Ishikawa (cell line): ENCODE results near the gene SLC25A27.

Source experiments
- CEBPB ChIP-seq: IDR thresholded peaks from 2 replicates; pipeline ENCODE4 v1.6.1; 2012
- CREB1 ChIP-seq: IDR thresholded peaks from 2 replicates; pipeline ENCODE4 v1.6.1; 2012; ENCODE audit warnings: low read depth
- EGR1 ChIP-seq: IDR thresholded peaks from 2 replicates; pipeline ENCODE4 v1.6.1; 2012
- EP300 ChIP-seq: IDR thresholded peaks from 2 replicates; pipeline ENCODE4 v1.6.1; 2012; ENCODE audit warnings: borderline replicate concordance
- FOXM1 ChIP-seq: IDR thresholded peaks from 2 replicates; pipeline ENCODE4 v1.6.1; 2012; ENCODE audit warnings: low read depth, borderline replicate concordance
- NFIC ChIP-seq: IDR thresholded peaks from 2 replicates; pipeline ENCODE4 v1.6.1; 2012
- RAD21 ChIP-seq: IDR thresholded peaks from 2 replicates; pipeline ENCODE4 v1.6.1; 2012; ENCODE audit warnings: low read depth
- TAF1 ChIP-seq: IDR thresholded peaks from 2 replicates; pipeline ENCODE4 v1.6.1; 2012; ENCODE audit warnings: low read depth, mild to moderate bottlenecking
- TCF12 ChIP-seq: IDR thresholded peaks from 2 replicates; pipeline ENCODE4 v1.6.1; 2012; ENCODE audit warnings: low read depth
- TEAD4 ChIP-seq: IDR thresholded peaks from 2 replicates; pipeline ENCODE4 v1.6.1; 2012
- YY1 ChIP-seq: IDR thresholded peaks from 2 replicates; pipeline ENCODE4 v1.6.1; 2012; ENCODE audit warnings: low read depth
- ZBTB7A ChIP-seq: IDR thresholded peaks from 2 replicates; pipeline ENCODE4 v1.6.1; 2012; ENCODE audit warnings: low read depth
- TF ChIP-seq, protein P1 (sequence below): IDR thresholded peaks from 2 replicates; pipeline ENCODE4 v1.6.1; 2012
- TF ChIP-seq, protein P2 (sequence below): IDR thresholded peaks from 2 replicates; pipeline ENCODE4 v1.6.1; 2012; ENCODE audit warnings: low read depth, mild to moderate bottlenecking
- TF ChIP-seq, protein P3 (sequence below): IDR thresholded peaks from 2 replicates; pipeline ENCODE4 v1.6.1; 2012

The SLC25A27 gene, protein sequence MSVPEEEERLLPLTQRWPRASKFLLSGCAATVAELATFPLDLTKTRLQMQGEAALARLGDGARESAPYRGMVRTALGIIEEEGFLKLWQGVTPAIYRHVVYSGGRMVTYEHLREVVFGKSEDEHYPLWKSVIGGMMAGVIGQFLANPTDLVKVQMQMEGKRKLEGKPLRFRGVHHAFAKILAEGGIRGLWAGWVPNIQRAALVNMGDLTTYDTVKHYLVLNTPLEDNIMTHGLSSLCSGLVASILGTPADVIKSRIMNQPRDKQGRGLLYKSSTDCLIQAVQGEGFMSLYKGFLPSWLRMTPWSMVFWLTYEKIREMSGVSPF

GRCh38 chr6:46652603-46653438 is at the start of gene SLC25A27, which contains the start of gene CYP39A1:
TSS of gene SLC25A27 (plus strand) at chr6:46652975. CDS start at chr6:46653193, 218 bp downstream.
TSS of gene CYP39A1 (minus strand) at chr6:46652818. CDS start at chr6:46652582, 236 bp downstream.
- no peak; the same call in 1 of the 2 replicates for TF ChIP-seq ZBTB7A
- no peak for TF ChIP-seq RAD21
- TF ChIP-seq YY1 = 0 out of 2 replicates have a peak, but pooled peaks have one; percentile 23
- TF ChIP-seq, protein P1, sequence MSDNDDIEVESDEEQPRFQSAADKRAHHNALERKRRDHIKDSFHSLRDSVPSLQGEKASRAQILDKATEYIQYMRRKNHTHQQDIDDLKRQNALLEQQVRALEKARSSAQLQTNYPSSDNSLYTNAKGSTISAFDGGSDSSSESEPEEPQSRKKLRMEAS = peak; percentile 63
- no peak for TF ChIP-seq CEBPB
- TF ChIP-seq, protein P2, sequence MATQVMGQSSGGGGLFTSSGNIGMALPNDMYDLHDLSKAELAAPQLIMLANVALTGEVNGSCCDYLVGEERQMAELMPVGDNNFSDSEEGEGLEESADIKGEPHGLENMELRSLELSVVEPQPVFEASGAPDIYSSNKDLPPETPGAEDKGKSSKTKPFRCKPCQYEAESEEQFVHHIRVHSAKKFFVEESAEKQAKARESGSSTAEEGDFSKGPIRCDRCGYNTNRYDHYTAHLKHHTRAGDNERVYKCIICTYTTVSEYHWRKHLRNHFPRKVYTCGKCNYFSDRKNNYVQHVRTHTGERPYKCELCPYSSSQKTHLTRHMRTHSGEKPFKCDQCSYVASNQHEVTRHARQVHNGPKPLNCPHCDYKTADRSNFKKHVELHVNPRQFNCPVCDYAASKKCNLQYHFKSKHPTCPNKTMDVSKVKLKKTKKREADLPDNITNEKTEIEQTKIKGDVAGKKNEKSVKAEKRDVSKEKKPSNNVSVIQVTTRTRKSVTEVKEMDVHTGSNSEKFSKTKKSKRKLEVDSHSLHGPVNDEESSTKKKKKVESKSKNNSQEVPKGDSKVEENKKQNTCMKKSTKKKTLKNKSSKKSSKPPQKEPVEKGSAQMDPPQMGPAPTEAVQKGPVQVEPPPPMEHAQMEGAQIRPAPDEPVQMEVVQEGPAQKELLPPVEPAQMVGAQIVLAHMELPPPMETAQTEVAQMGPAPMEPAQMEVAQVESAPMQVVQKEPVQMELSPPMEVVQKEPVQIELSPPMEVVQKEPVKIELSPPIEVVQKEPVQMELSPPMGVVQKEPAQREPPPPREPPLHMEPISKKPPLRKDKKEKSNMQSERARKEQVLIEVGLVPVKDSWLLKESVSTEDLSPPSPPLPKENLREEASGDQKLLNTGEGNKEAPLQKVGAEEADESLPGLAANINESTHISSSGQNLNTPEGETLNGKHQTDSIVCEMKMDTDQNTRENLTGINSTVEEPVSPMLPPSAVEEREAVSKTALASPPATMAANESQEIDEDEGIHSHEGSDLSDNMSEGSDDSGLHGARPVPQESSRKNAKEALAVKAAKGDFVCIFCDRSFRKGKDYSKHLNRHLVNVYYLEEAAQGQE = no peak
- TF ChIP-seq FOXM1 = no peak; the same call in 1 of the 2 replicates
- TF ChIP-seq, protein P3, sequence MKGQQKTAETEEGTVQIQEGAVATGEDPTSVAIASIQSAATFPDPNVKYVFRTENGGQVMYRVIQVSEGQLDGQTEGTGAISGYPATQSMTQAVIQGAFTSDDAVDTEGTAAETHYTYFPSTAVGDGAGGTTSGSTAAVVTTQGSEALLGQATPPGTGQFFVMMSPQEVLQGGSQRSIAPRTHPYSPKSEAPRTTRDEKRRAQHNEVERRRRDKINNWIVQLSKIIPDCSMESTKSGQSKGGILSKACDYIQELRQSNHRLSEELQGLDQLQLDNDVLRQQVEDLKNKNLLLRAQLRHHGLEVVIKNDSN = no peak
- TF ChIP-seq NFIC = peak; percentile 77
- TF ChIP-seq EGR1 = peak; percentile 57
- TF ChIP-seq EP300 = no peak
- TF ChIP-seq CREB1 = no peak
- TF ChIP-seq TCF12 = 0 out of 2 replicates have a peak, but pooled peaks have one; percentile 25
- TF ChIP-seq TAF1 = no peak
- peak; percentile 17; the same call in 1 of the 2 replicates for TF ChIP-seq TEAD4

DNA sequence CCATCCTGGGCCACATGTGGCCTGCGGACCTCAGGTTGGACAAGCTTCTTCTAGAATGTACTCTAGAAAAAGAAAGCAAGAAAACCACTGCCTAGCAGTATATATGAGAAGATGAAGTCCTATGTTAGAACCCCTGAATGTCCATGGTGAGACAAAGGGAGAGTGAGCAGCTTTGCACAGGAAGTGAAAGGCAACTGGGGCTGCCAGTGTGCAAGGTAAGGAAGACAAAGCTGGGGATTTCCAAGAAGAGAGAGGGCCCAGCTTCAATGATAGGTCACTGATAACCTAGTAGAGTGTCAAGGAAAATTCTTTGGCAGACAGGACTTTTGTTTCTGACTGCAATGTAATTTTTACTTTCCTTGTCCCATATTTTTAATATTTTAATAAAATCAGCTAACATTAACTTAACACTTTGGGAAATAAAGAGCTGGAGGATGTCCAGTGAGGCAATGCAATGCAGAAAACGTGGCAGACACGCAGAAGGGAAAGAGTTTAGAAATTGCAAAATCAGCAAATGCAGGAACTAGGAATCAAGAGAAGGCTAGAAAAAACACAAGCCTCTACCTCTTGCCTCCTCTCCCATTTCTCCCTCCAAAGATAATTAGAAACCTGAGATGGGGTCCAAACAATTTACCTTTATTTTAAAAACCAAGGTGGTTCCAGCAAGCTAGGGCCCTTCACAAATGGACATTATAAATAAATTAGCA is 47.5 kb upstream of the SLC25A27 start:
- TF ChIP-seq EP300 = no peak

DNA sequence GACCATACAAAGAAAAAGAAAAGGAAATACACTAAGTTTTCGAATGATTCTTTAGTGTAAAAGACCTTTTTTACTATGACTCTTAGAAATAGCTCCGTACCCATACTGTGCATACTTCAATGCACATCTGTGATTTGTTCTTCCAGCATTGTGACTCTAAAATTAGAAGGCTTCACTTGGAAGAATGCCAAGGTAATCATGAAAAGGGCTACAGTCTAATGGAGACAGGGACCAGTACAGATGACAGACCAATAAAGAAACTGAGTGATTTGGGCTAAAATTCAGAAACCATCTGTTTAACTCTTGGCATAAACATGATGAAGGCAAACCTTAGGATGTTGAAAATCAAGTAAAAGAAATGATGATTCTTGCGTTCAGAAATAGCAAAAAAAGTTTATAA is 46.4 kb upstream of the SLC25A27 start:
- TF ChIP-seq, protein P1 = no peak
- no peak for TF ChIP-seq ZBTB7A
- no peak for TF ChIP-seq CEBPB
- no peak for TF ChIP-seq TEAD4
- no peak for TF ChIP-seq NFIC
- TF ChIP-seq FOXM1 = no peak
- no peak for TF ChIP-seq EP300
- TF ChIP-seq RAD21 = no peak
- TF ChIP-seq, protein P2 = no peak
- no peak for TF ChIP-seq CREB1
- TF ChIP-seq, protein P3 = no peak
- TF ChIP-seq EGR1 = no peak
- TF ChIP-seq TAF1 = no peak
- TF ChIP-seq TCF12 = no peak
- no peak for TF ChIP-seq YY1

DNA sequence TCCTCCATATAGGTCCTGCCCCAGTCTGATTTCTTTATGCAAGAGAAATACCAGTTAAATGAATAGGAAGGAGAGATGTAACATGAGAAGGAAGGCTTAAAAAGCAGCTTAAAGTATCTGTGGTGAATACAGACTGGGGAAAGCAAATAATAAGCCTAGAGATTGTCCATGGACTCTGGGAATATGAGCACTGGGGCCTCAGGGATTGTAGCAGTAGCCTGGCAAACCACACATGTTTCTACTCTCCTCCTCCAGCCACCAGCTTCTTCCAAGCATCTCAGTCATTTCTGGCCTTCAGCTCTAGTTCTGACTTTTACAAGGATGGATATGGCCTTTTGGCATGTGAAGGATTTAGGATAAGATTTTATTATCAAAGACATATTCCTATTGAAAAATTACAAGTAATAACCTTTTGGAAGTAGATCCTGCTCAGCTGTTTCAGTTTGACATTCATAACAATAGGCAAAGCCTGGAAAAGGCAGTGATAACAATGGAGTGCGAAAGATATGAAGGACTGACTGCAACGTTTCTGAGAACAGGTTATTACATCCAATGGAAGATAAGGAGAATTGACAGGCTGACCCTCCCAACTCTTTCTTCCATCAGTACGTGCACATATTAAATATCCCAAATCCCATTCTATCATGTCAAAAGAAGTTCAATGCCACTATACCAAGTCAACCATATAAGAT is 41.8 kb upstream of the SLC25A27 start:
- TF ChIP-seq EGR1 (no peak), FOXM1 (no peak), ZBTB7A (no peak), NFIC (no peak), RAD21 (no peak), YY1 (no peak), CREB1 (no peak)
- TF ChIP-seq, protein P2 = no peak
- TF ChIP-seq, protein P1 = no peak
- TF ChIP-seq, protein P3 = no peak
